Activated T-cell treated with anti-CD3 and anti-CD28 coated beads for 24 hours (primary cell): ENCODE data around the gene EGFL7.
A peak's percentile ranks its signal among the peaks of the same experiment; 100 is the strongest.

ENCODE experiments used
- DNase-seq: peaks from one replicate; pipeline ENCODE4 v3.0.0-alpha.2; 2020; ENCODE audit warnings: low read depth

EGFL7 gene

DNA sequence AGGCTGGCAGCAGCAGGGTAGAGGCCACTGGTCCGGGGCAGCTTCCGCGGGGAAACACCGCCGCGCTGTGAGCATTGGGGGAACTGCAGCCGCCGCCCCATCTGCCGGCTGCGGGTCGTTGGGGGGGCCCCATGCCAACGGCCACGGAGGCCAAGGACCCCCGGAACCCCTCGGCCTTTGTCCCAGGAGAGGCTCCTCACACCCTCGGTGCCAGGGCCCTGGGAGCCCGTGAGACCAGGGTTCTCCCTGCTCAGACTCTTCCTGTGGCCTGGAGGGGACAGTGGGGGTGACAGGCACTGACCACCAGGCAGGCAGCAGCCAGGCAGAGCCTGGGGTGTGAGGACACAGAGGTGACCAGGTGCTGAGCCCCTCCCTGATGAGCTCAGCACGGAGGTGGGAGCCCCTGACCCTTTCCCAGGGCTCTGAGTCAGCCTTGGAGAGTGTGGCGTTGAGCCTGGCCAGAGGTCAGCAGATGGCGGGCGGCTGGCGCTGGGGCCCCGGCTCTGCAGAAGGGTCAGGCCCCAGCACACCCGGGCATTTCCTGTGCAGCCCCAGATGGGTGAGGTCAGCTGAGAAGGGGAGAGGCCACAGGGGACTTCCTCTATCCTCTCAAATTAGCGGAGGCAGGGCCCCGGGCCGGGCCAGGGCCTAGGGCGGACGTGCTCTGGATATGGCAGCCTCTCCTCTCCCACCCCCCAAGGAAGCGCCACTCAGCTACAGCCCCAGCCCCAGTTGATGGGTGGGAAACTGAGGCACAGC is 17.9 kb upstream of the EGFL7 start:
- DNase-seq, result peak; percentile 66

GRCh38 chr9:136645352-136645902 is 17.3 kb upstream of the EGFL7 start:
- no peak for DNase-seq

DNA sequence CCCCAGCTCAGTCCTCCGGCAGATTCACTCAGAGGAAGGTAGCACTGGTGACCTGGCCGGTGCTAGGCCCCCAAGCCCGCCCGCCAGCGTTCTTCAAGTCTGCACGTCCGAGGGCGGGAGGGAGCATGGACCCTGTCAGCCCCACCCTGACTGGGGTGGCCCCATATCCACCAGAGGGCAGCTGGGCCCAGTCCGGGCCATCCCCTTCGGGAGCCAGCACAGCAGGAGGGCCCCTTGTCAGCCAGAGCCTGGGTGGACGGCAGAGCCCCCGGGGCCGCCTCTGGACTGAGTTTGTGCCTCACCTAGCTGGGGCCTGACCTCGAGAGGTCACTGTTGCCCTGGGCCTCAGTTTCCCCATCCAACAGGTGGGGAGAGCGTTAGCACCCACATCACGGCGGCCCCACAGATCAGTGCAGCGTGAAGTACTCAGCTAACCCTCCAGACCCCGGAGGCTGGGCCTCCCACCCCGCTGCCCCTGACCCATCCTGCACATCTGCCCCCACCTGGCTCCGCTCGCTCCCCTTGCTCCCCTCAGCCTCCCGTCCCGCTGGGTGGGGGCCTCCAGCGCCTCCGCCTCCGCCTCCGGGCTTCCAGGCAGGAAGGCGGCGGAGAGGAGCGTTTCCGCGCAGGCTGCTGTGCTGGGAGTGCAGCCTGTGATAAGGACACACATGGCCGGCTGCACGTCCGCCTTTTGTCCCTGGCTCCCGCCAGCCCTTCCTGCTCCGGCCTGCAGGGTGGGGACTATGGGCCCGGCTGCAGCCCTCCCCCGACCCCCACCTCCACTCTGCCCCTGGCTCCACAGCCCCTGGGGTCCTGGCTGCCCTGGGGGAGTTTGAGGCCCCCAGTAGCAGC is 16.6 kb upstream of the EGFL7 start:
- no peak for DNase-seq

DNA sequence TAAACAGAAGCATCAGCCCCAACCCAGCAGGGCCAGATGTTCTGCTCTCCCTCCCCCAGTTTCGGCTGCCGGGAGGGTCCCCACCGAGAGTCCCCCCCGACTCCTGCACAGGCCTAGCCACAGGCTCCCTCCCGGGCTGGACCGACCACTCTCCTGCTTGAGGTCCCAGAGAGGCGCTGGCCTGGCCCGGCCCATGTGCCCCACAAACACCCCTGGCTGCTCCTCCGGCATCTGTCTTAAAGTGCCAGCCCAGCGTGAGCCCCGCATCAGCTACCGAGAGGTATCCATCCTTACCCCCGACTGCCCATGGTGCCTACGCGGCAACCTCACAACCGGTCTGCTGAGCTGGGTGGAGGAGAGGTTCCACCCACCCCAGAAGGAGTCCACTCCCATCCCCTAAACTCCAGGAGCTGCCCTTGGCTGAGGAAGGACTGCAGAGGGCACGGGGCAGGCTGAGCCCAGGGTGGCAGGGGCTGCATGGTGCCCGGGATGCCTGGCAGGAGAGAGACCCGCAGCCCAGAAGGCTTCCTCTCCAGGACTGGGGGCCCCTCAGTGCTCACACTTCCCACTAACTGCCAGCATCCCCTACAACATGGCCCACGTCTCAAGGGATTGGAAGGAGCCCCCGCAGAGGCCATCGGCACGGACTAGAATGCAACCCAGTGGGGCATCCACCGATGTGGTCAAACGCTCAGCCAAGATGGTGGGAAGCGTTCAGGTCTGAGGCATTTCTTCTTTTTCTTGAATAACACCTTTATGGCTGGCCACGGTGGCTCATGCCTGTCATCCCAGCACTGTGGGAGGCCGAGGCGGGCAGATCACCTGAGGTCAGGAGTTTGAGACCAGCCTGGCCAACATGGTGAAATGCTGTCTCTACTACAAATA is 15.6 kb upstream of the EGFL7 start:
- DNase-seq, result no peak

DNA sequence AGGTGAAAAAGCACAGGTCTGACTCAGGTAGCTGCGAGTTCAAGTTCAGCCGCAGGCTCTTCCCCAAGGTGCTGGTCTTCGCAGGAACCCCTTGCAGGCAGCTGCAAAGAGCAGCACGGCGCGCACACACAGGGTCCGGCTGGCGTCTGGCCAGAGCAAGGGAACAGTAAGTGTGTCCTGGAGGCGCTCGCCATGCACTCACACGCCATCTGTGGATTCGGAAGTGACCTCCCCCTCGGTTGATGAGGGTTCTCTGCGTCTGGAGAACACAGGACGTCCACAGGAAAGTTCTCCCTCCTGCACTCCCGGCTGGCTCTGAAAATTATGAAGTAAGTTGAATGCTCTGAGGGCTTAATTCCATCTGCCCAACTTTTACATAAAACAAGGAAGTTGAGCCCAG is 14.0 kb upstream of the EGFL7 start:
- no peak for DNase-seq

GRCh38 chr9:136650021-136650420 is 12.7 kb upstream of the EGFL7 start:
- no peak for DNase-seq

DNA sequence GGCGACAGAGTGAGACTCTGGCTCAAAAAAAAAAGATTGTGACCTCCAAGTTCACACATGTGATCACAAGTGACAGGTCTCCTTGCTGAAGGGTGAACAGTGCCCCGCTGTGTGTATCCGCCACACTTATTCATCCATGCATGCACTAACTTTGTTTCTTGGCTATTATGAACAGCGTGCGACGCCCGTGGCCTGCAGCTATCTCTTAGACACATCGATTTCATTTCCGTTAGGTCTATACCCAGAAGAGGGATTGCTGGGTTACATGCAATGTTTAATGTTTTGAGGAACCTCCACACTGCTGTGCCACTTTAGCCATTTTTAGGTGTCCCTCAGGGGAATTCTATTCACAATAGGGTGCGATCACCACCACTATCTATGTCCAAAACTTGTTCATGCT is 12.1 kb upstream of the EGFL7 start:
- DNase-seq, result no peak

DNA sequence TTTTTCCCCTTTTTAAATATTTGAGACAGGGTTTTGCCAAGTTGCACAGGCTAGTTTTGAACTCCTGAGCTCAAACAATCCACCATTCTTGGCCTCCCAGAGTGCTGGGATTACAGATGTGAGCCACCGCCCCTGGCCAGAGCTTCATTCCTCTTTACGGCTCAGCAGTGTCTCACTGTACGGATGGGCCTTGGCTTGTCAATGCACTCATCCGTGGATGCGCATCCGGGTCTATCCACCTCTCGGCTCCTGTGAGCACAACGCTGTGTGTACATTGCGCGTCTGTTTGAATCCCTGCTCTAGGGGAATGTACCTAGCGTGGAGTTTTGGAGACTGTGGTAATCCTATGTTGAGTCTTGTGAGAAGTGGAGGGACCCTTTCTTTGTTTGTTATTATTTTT is 10.9 kb upstream of the EGFL7 start:
- no peak for DNase-seq

DNA sequence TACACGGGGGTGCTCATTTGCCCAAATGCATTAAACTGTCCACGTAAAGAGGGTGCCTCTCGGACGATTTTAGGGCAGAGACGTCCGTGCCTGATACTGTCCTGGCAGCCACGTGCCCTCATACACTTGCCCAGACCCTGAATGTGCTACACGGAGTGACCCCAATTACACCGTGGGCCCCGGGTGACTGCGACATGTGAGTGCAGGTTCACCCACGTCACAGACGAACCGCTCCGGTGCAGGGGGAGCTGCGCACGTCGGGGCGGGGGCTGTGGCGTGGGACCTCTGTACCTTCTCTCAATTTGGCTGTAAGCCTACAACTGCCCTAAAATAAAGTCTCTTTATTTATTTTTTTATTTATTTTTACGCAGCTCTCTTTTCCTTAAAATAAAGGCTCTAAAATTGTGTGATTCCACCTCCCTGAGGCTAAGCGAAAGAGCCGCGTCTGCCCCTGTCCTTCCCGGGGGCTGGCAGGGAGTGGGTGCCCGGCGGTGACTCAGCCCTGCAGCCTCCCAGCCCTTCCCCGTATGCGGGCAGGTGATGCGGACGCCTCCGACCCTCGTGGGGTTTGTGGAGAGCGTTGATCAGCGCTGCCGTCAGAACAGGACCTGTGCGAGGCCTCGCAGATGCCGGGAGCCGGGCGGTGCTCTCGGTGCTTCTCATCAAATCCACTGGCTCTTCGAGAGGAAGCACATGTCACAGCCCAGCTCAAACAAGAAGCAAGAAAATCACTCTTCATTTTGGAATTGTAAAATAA is 9.2 kb upstream of the EGFL7 start:
- DNase-seq, result no peak

GRCh38 chr9:136654820-136655535 is 7.7 kb upstream of the EGFL7 start:
- DNase-seq, result no peak

- DNase-seq, result no peak
These were observed 7.1 kb upstream of the EGFL7 start for GRCh38 chr9:136655536-136656182.

DNA sequence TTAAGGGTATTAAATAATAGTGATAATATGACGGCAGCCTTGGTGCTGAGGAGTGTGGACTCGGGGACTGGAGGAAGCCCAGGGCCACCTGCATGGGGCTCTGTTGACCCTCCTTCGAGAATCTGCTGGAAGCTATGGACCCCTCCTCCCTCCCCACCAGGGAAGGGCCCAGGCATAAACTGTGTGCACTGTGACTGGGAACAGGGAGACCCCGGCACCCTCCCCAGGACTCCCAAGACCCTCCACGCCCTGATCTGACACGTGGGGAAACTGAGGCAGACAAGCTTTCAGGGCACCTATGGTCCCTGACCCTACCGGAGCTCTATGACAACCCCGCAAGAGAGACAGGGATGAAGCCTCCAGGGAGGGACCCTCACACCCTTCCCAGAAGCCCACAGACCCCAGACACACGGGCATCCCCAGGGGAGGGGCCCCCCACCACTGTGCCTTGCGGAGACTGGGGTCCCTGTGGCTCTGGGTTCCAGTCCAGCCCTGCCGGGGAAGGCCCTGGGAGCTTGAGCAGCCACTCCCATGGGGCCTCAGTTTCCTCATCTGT is 6.5 kb upstream of the EGFL7 start:
- DNase-seq, result no peak

DNA sequence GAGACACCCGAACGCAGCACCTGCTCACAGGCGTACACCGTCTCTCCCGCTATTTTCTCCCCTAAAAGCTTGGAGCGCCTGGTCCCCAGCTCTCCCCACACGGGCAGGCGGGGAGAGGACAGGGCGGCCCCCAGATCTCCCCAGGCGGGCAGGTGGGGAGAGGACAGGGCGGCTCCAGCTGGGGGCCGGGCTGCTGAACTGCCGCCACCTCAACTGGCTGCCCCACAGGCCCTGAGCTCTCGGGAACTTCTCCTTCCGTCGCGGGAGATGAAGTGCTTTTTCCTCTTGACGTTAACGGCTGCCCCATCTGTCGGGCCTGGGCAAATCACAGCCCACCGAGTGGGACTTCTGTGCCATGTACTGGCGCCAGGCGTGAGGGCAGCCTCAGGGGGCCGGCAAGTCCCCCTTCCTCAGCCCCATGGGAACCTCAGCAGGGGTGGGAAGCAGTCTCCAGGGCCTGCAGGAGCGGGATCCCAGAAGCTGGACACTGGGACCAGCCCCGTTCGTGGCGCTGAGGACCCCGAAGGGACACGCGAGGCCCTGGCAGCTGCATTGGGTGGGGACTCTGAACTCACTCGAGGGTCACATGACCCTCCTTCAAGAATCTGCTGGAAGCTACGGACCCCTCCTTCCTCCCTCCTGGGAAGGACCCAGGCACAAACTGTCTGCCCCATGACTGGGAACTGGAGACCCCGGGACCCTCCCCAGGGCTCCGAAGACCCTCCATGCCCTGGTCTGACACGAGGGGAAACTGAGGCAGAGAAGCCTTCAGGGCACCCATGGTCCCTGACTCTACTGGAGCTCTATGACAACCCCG is 5.7 kb upstream of the EGFL7 start:
- DNase-seq, result no peak

- no peak for DNase-seq
These were observed 4.5 kb upstream of the EGFL7 start for GRCh38 chr9:136657974-136658848.

DNA sequence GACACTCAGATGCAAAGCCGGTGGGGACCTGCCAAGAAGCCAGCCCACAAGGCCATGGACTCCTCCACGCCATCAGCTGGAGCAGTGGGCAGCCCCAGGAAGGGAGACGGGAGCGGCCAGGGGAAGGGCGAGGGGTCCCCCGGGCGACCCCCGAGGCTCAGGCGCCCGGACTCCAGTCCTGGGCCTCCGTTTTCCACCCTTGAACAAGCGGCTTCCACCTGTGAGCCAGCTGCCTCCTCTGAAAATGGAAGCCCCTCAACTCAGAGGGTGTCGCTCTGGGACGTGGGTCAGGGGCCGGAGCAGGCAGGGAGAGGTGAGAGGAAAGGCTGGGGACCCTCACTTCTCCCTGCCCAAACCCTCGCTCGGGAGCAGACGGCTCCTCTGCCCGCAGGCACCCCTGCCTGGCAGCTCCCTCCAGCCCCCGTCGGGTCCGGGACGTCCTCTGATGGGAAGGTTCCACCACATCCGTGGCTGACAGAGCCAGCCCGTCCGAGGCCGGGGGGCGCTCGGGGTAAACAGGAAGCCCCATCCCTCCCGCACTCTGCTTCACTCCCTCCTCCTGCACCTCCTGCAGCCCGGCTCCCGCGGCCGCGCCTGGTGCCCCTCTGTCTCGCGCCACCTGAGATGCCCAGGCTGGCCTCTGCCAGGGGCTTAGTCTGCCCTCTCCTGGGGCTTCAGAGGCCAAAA is 3.7 kb upstream of the EGFL7 start:
- no peak for DNase-seq

- DNase-seq, result no peak
These were observed 2.6 kb upstream of the EGFL7 start for GRCh38 chr9:136659861-136660784.
